Measurements from ENCODE around the gene RIN2. TPM values are rescaled to one million over a fixed set of nuclear protein-coding genes. Genes with fewer than 3 reads are reported as not detected.

The RIN2 gene
- total and polyA plus RNA-seq, 2 of the 4 experiments (the other 2 are of a cell fraction) = 16.1 to 72.2 TPM

GRCh38 chr20:19712721-19713260, 45.3 kb upstream of the RIN2 start:
- Histone ChIP-seq H3K56ac (ENCODE audit: extremely low read depth, insufficient read depth, low read length) (no peak overlapping the region), H2BK15ac (ENCODE audit: low read depth, low read length) (no peak overlapping the region), H3K27ac (ENCODE audit: insufficient read depth, low read length) (no peak overlapping the region), H2AK5ac (ENCODE audit: low read depth, low read length) (no peak overlapping the region), H3K27me3 (ENCODE audit: control insufficient read depth, insufficient read depth, low read length) (peaks cover 17% of the 10 kb centered on the region), H4K5ac (ENCODE audit: low read depth, low read length) (no peak overlapping the region), H4K20me1 (ENCODE audit: insufficient read depth, low read length) (no peaks in the 10 kb centered on the region), H3K23ac (ENCODE audit: low read depth, low read length) (0 out of 2 replicates have a peak overlapping the region, but pooled peaks have one; percentile 31), H3K79me1 (ENCODE audit: low read depth in 1 of 2, low read length in 2 of 2) (no peaks in the 10 kb centered on the region), H3K14ac (replicated peaks; ENCODE audit: low read depth, low read length) (no peak overlapping the region), H3K4me1 (ENCODE audit: control insufficient read depth, insufficient read depth, low read length) (peaks cover 14% of the 10 kb centered on the region; the same call in 1 of the 2 replicates), H3K36me3 (ENCODE audit: control insufficient read depth, insufficient read depth, low read length) (no peaks in the 10 kb centered on the region), H4K91ac (ENCODE audit: insufficient read depth, low read depth, low read length) (no peak overlapping the region), H2BK5ac (ENCODE audit: low read depth, low read length, poor library complexity, severe bottlenecking) (no peak overlapping the region), H4K8ac (ENCODE audit: low read depth in 2 of 2, low read length in 2 of 2) (no peak overlapping the region), H2AFZ (replicated peaks; ENCODE audit: low read length, poor library complexity) (no peak overlapping the region), H2BK120ac (ENCODE audit: low read depth, low read length) (no peak overlapping the region), H2BK20ac (ENCODE audit: low read depth, low read length) (no peak overlapping the region), H2AK9ac (replicated peaks; ENCODE audit: low read depth, low read length, poor library complexity) (no peak overlapping the region), H3K4ac (ENCODE audit: low read depth, low read length) (no peak overlapping the region; the same call in 1 of the 2 replicates), H3K9me1 (ENCODE audit: insufficient read depth, low read length) (peaks cover 6% of the 10 kb centered on the region), H3K18ac (ENCODE audit: low read depth, low read length) (no peak overlapping the region), H3K9ac (ENCODE audit: low read depth, low read length) (no peak overlapping the region), H3K4me3 (ENCODE audit: insufficient read depth, low read depth, low read length) (no peak overlapping the region), H3K4me2 (ENCODE audit: low read depth, low read length) (no peak overlapping the region), H3K9me3 (ENCODE audit: control insufficient read depth, insufficient read depth, low read length) (peaks cover 12% of the 10 kb centered on the region; the same call in 1 of the 2 replicates)
- intact Hi-C loops (cut with micrococcal nuclease) (no loop called here), in situ Hi-C loops (cut with MboI; ENCODE audit: low sequenced_read_pairs) (no loop called here), dilution Hi-C loops (cut with HindIII; ENCODE audit: low sequenced_read_pairs, unreplicated experiment) (no loop called here)
- TF ChIP-seq MAZ (IDR thresholded peaks at IDR 0.05; ENCODE audit: borderline replicate concordance, low read depth, low read length) (no peak), SMC3 (IDR thresholded peaks at IDR 0.05; ENCODE audit: low read depth, low read length) (no peak), RFX5 (IDR thresholded peaks at IDR 0.05; ENCODE audit: low read depth, low read length) (no peak), MXI1 (IDR thresholded peaks at IDR 0.05; ENCODE audit: borderline replicate concordance, low read depth, low read length) (no peak)
- BruUV-seq (replicated peaks) = no TSS peak
- ATAC-seq (ENCODE audit: low read depth) = peak; percentile 85
- ChIA-PET CTCF (interaction anchor here (0.6 kb wide), 1 partner anchor 9 kb away, joined by 3 read pairs; no protein-coding TSS in a partner anchor), POLR2A (ENCODE audit: unreplicated experiment) (no interaction called here)
- peak; percentile 8 for DNase-seq
- WGBS, 2 experiments (ENCODE audit: extremely low coverage in 2 of 2, insufficient read length in 1 of 2) = 10% methylated on average over 2 of the region's 4 CpGs; no CpG with 5 or more reads in 1 of the 2 experiments

Measured in IMR-90 (cell line).